LNCaP clone FGC (cell line): ENCODE measurements around the gene FRMPD3.

Source experiments
- DNase-seq: peaks from one replicate; pipeline ENCODE4 v3.0.0-alpha.2; 2011; ENCODE audit warnings: low read depth
- H3K4me3 ChIP-seq: 2 replicates; pipeline ENCODE4 v1.5.1; 2011; ENCODE audit warnings: mild to moderate bottlenecking, low read depth, low read length, control low read depth
- TF ChIP-seq, protein P1 (sequence below): IDR thresholded peaks from 2 replicates; pipeline ENCODE4 v1.5.1; 2012; ENCODE audit warnings: mild to moderate bottlenecking; ENCODE audit not compliant: control insufficient read depth, insufficient read depth; ENCODE audit errors: extremely low read depth

The FRMPD3 gene

DNA sequence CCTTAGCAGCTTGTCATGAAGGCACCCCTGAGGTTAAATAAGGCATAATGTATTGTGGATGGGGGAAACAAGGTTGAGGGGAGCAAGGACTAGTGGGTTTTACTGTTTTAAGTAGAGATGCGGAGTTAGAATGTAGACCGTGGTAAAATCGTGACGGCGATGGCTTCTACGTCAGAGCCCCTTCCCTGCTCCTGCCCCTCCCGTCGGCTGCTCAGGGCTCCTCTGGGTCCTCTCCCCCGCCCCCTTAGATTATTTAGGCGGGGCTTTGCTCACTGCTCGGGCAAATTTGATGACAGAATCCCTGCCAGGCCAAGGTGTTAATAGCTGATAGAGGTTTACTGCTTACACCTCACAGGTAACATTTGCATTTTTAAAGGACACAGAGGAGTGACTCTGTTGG lies 2.3 kb downstream of the FRMPD3 start:
- TF ChIP-seq, protein P1, sequence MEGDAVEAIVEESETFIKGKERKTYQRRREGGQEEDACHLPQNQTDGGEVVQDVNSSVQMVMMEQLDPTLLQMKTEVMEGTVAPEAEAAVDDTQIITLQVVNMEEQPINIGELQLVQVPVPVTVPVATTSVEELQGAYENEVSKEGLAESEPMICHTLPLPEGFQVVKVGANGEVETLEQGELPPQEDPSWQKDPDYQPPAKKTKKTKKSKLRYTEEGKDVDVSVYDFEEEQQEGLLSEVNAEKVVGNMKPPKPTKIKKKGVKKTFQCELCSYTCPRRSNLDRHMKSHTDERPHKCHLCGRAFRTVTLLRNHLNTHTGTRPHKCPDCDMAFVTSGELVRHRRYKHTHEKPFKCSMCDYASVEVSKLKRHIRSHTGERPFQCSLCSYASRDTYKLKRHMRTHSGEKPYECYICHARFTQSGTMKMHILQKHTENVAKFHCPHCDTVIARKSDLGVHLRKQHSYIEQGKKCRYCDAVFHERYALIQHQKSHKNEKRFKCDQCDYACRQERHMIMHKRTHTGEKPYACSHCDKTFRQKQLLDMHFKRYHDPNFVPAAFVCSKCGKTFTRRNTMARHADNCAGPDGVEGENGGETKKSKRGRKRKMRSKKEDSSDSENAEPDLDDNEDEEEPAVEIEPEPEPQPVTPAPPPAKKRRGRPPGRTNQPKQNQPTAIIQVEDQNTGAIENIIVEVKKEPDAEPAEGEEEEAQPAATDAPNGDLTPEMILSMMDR = no peak
- H3K4me3 ChIP-seq = no peak overlapping the region
- DNase-seq = no peak

DNA sequence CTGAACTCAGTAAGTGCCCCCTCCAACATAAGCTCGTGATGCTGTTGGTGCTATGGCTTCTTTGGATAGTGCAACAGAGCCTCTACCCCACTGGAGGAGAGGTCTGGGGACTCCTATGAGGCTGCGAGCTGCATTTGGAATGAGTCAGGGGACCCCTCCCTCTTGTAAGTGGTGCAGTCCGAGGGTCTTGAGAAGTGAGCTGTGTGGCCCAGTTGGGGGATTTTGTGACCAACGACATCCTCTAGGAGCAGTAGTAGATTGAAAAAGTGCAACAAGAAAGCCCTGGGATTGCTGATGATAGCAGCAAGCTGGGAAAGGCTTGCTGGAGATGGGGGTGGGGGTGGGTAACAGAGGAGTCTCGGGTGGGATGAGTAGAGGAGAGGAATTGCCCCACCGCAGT lies 3.1 kb downstream of the FRMPD3 start:
- TF ChIP-seq, protein P1 = no peak
- no peak overlapping the region for H3K4me3 ChIP-seq
- no peak for DNase-seq

DNA sequence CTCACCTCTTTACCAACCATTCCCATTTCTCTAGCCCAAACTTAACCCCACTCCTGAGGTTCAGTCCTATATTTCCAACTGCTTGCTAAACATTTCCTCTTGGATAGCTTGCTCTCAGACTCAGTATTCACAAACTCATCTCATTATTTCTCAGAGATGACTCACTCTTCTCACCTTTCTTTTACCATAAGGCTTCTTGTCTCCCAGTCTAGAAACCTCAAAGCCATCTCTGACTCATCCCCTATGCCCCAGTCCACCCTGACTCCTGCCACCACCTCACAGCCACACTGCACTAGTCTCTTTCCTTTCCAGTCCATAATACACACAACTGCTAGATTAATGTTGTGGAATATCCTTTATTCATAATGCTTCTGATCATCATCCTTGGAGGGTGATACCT lies 4.8 kb downstream of the FRMPD3 start:
- H3K4me3 ChIP-seq = no peak overlapping the region
- TF ChIP-seq, protein P1 = no peak
- DNase-seq = no peak

DNA sequence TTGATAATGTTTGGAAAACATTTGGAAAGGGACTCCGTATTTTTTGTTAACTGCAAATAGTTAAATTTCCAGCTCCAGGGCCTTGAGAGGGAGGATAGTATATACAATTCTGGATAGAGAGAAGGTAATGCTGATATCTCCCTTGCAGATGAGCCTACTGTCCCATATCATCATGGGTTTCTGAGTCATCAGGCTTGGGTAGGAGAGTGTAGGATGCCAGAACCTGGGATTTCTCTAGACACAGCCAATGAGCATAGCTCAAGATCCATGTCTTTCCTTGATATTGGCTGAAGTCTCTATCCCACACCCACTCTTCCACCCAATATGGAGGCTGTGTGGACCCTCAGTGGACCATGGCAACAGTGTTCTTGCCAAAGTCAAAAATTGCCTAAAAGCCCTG lies 7.8 kb downstream of the FRMPD3 start:
- DNase-seq = no peak
- no peak overlapping the region for H3K4me3 ChIP-seq
- TF ChIP-seq, protein P1 = no peak

DNA sequence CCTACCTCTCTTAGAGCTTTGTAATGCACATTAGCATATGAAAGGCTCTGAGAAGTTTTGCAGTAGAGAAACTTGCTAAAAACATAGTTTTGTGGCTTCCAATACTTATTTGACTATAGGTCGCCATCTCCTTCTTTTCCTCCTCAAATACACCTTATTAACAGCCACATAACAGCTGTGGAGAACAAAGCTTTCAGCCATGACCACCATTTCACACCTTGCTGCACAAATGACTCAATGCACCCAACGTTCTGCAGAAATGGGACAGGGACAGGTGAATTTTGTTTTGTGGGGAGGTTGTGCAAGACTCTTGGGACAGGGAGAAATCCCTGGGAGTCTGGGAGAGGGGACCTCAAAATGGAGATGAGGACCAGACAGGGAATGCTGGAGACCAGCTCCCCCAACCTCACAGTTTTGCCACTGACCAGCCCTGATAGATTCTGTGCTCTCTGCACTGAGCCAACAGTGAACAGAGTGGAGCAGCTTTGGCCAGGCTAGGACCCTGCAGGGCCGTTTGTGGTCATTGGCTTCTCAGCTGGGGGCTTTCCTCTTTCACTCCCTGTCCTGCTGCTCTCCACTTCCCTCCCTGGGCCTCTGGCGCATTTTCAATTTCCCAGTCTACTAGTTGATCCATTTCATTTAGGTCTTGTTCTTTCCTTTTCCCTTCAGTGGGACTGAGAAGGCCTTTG lies 16.6 kb downstream of the FRMPD3 start:
- H3K4me3 ChIP-seq = no peak overlapping the region
- TF ChIP-seq, protein P1 = no peak
- DNase-seq = no peak

DNA sequence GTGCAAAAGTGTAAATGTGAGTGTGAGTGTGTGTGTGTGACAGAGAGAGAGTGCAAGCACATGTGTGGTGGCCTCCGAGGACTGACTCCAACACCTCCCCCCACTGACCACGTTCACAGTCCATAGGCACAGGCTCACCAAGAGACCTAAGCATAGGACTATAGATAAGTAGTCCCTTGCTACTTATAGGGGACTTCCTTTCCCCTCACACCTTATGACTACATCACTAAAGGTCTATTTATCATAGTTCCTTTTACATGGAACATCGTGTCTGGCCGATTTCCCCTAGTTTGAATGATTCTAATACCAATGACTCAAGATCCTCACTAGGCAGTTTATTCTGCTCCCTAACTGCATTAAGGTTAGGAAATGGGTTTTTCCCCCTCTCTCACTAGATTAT lies 17.8 kb downstream of the FRMPD3 start:
- TF ChIP-seq, protein P1 = no peak
- no peak for DNase-seq
- H3K4me3 ChIP-seq = no peak overlapping the region

DNA sequence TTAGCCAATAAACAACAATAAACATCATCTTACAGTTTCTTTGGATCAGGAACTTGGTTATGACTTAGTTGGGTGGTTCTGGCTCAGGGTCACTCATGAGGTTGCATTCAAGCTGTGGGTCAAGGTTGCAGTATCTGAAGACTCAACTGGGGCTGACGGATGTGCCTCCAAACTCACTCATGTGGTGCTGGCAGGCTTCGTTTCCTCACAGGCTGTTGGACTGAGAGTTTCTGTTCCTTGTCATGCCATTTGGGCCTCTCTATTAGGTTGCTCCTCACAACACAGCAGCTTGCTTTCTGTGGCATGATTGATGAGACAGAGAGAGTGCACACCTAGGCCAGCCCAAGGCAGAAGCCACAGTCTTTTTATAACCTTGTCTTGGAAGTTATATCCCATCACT lies 20.7 kb downstream of the FRMPD3 start:
- TF ChIP-seq, protein P1 = no peak
- DNase-seq = no peak
- no peak overlapping the region for H3K4me3 ChIP-seq
